Measurements from ENCODE around the gene CHRDL2.

CHRDL2 gene

DNA sequence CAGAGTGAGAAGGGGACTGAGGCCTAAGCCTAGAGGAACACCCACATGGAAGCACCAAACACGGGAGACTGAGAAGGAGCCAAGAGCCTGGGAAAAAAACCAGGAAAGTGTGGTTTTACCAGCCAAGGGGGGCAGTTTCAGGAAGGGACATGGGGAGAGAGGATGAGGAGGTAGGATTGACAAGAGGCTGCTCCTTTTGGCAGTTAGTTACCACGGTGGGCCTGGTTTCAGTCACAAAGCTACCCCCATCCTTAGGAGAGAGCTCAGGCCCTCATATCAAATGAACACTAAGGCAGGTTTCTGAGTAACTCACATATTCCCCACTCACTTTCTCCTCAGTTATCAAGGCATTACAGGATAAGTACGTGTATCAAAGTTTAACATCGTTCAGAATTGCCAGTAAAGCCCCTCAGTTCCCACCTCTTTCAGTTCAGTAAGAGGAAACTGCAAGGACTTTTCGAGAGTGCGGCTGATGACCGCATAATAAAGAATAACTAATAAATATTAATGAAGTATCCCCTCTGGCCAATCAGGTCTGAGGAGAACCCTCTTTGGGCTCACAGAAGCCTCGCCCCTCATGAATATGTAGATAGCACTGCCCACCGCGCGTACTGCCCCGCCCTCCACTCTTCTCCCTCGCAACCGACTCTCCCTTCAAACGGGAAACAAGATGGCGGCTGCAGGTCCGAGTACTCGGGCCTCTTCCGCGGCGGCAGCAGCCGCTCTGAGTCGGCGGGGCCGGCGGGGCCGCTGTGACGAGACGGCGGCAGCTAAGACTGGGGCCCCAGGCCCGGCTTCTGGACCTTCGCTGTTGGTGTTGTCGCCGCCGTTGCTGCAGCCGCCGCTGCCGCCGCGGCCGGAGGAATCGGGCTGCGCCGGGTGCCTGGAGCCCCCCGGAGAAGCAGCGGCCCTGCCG, 17.2 kb upstream of the CHRDL2 start, which contains the start of gene RNF169:
Gene RNF169, plus strand, starts transcription at position 639 of the 916 bp plus-strand sequence. Its CDS starts 32 bp downstream, at position 671.
- DNase-seq = peak; percentile 91

- DNase-seq = no peak
These were observed 15.6 kb upstream of the CHRDL2 start for GRCh38 chr11:74746868-74747267.

- no peak for DNase-seq
These were observed 13.1 kb upstream of the CHRDL2 start for GRCh38 chr11:74744277-74744676.

DNA sequence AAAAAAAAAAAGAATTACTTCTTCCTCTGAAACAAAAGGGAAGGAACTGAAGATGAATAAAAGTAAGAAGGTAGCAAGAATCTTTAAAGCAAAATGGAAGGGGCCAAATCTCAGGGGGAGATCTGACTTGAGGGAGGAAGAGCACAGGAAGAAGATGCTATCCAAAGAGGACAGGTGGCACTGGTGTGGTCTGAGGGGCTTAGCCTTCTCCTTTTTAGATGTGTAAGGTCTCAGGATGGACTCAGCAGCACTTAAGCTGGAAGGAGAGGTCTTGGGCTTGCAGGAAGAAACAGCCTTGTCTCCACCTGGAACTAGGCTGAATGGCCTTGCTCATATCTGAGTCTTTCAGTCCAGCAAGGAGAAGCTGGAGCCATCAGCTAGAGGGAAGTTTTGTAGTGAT, 12.4 kb upstream of the CHRDL2 start:
- no peak for DNase-seq

DNA sequence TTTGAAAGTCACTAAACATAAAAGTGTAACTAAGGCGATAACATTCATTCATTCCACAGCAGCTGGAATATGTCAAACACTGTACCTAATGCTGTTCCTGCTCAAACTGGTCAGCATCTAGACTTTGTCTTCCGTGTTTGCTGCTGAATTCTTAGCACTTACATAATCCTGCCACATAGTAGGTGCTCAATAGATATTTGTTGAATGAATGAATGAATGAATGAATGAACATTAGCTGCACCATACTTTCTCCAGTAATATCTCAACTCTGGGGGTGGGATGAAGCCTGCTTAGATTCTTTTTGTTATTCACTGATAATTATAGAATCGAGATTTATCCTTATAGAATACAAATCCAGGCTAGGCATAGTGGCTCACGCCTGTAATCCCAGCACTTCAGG, 10.8 kb upstream of the CHRDL2 start:
- no peak for DNase-seq

GRCh38 chr11:74739546-74740270, 8.5 kb upstream of the CHRDL2 start:
- DNase-seq = no peak

GRCh38 chr11:74736031-74736430, 4.8 kb upstream of the CHRDL2 start:
- DNase-seq = no peak

- no peak for DNase-seq
These were observed 4.2 kb upstream of the CHRDL2 start for GRCh38 chr11:74735365-74735928.

- no peak for DNase-seq
These were observed 3.3 kb upstream of the CHRDL2 start for GRCh38 chr11:74734559-74734925.

- DNase-seq = no peak
These were observed 510 bp downstream of the CHRDL2 start for GRCh38 chr11:74730571-74731260.

- DNase-seq = no peak
These were observed 1.8 kb downstream of the CHRDL2 start for GRCh38 chr11:74729397-74729796.

DNA sequence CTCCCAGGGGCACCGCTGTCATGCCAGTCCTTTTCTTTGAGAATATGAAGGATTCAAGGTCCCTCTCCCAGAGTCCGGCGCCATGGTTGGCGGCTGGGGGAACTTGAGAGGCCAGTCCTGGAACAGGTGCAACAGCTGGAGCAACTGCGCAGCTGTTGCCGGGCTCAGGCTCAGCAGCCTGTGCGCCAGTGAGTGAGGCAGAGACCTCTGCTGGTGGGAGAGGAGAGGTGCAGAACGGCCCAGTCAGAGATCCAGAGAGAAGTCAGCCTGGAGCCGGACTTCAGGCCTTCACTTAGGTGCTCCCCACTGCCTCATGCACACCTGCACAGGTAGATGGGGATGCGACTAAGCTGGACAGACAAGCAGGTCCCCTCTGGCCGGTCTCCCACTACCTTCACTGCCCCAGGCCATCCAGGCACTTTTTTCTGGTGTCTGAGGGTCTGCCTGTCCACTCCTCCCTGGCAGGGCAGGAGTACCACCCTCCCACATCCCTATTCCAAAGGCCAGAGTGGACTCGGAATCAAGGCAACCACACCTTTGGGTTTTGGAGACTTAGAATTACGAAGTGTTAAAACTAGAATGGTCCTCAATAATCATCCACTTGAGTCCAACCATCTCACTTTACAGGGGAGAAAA, 4.6 kb downstream of the CHRDL2 start:
- no peak for DNase-seq

DNA sequence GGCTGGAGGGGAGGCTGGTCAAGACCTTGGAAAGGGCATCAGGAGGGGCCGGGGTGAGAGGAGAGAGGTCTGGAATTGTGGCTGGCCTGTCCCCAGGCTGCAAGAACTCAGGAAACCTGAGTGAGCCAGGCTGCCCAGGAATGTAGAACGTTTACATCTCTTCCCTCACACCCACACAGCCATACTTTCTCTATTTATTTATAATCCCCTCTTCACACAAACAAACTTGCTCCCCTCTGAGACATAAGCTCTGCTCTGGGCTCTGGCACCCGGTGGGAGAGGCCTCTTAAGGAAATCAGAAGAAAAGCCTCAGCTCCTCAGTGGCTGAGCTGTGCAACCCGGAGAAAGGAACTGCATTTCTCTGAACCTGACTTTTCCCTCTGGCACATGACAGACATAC, 5.5 kb downstream of the CHRDL2 start:
- DNase-seq = no peak

- no peak for DNase-seq
These were observed 7.7 kb downstream of the CHRDL2 start for GRCh38 chr11:74723511-74723910.

DNA sequence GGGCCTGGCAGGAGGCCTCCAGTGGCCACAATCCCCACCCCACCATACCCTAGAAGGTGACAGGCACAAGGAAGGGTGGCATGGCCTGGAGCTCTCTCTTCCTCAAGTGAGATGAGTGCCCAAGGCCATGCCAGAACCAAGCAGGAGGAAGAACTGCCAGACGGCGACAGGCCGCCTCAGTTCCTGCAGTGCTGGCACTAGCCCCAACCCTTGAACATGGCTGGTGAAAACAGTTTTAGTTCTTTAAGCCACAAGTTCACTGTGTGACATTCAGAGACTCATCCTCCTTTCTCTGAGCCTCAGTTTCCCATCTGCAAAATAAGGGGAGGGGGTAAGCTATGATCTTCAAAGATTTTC, 9.8 kb downstream of the CHRDL2 start:
- no peak for DNase-seq

DNA sequence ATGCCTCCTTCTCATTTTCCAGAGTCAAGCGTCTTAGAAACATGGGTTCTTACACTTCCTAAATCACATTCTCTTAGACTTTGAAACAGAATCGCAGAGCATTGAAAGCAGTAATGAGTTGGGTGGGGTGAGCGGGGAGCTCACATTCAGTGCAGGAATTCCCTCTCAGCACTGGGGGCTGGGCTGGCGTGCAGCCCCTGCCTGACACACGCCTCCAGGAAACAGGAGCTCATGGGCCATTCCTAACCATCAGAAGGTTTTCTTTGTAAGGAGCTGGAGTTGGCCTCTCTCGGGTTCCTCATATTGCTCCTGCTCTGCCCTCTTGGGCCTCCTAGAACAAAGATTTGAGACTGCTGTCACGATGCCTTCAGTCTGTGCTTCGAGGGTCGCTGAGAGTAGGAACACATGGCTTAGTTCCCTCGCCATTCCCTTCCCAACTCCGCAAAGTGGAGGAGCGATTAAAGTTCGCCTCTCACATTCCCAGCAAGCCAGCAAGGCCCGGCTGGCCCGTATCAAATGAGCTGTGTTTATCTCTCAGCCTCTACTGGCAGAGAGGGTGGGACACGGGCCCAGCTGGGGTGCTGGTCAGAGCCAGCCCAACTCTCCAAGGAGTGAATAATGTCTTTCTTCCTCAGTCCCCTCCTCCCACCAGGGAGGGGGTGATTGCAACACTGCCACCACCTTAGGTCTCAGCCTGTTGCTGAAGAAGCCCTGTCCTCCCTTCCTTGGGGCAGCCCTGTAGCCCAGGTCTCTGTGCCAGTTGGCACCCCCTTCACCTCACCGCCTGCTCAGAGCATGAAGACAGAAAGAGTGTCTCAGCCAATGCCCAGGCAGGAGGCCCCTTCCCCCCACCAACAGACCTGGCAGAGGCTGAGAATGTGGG, 10.4 kb downstream of the CHRDL2 start:
- no peak for DNase-seq

DNA sequence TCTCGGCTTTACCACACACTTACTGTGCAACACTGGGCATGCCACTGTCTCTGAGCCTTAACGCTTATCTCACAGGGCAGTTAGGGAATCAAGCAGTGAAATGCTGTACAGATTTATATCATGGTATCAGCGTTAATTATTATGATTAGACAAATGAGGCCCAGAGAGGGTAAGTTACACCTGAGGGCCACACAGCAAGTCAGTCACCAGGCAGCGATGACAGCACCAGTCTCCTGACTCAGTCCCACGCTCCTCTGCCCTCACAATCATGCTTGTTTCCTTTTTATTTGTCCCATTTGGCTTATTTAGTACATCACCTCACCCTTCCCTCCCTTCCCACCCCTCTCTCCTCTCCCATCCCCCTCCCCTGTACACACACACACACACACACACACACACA, 12.2 kb downstream of the CHRDL2 start:
- no peak for DNase-seq

DNA sequence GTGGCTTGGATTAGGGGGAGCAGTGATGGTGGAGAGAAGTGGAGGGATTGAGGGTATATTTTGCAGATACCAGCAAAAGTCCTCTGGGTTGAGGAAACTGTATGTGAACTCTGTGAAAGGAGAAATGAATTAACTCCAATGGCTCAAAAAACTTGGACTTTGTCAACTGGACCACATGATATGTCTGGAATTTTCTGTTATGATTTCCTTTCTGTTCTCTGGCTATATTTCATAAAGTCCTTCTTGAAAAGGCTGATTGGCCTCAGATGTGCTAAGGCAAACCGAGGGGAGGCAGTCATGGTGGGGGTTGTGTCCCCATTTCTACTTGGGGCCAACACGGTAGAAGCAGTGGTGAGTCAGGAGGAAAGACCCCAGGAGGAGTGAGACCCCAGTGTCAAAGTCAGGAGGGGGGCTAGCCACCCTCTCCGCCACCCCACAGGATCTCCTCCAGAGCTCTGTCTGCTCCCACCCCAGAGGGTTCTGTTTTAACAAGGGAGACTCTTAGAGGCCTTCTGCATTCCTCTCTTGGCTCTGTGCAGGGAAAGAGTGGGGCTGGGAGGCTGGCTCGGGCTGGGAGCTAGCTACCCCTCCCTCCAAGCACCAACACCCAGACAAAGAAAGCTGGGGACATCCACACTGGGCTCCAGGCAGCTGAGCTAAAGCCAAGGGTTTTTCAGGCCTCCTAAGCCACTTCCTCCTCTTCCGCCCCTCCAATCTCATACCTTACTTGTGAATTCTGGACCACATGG, 13.8 kb downstream of the CHRDL2 start:
- DNase-seq = no peak

GRCh38 chr11:74714904-74715303, 16.3 kb downstream of the CHRDL2 start:
- DNase-seq = no peak

GRCh38 chr11:74713686-74714085, 17.5 kb downstream of the CHRDL2 start:
- no peak for DNase-seq

Measured in GF-D8 (cell line).